ENCODE data around the gene CRIP1. TPM values are rescaled to one million over a fixed set of nuclear protein-coding genes. Genes with fewer than 3 reads are reported as not detected.

Gene CRIP1
- total RNA-seq, 2 experiments from 2014 or later = 390 to 397 TPM

Other genes starting within 250 kb of the CRIP1 start
- 10 to 100 TPM; 38.5 to 39.5 TPM for gene BTBD6, start 238.4 kb upstream of the CRIP1 start, total RNA-seq
- 10 to 100 TPM; 25.5 to 27.4 TPM for gene BRF1, start 185.9 kb upstream of the CRIP1 start, total RNA-seq
- gene PACS2, start 172.1 kb upstream of the CRIP1 start, total RNA-seq = 10 to 100 TPM; 32.3 to 36.6 TPM
- gene TEX22, start 88.3 kb upstream of the CRIP1 start, total RNA-seq = under 1 TPM; 0.83 to 0.90 TPM
- gene MTA1, start 67.1 kb upstream of the CRIP1 start, total RNA-seq = 100 to 1,000 TPM; 107 to 109 TPM
- 1 to 10 TPM; 2.7 to 2.8 TPM for gene CRIP2, start 12.1 kb upstream of the CRIP1 start, total RNA-seq
- 10 to 100 TPM; 40.2 to 44.8 TPM for gene TEDC1, start 4.4 kb downstream of the CRIP1 start, total RNA-seq
- 10 to 100 TPM in 1 of 2 experiments, 1 to 10 TPM in 1; 9.7 to 10.2 TPM for gene TMEM121, start 39.7 kb downstream of the CRIP1 start, total RNA-seq